Muscle of arm (tissue), 12 donors: ENCODE data around the gene ZNF75A. TPM values are rescaled to one million over a fixed set of nuclear protein-coding genes. Genes with fewer than 3 reads are reported as not detected.

ENCODE experiments used
- DNase-seq: peaks from one replicate; pipeline ENCODE4 v3.0.0-alpha.2; 2013
- polyA plus RNA-seq, 12 donors: library from polyadenylated mRNA; unstranded; fragments of 120-200 nt; gene quantifications; one replicate each; pipeline ENCODE4 v1.2.1, GENCODE V29; 2013; ENCODE audit not compliant: insufficient read length in 12 of 12

ZNF75A gene
- polyA plus RNA-seq, 12 donors: 19.6 to 54.6 (median 32.0) TPM; not detected in 1

- DNase-seq: no peak
Measured at GRCh38 chr16:3283543-3284447, 21.5 kb upstream of the ZNF75A start.

DNA sequence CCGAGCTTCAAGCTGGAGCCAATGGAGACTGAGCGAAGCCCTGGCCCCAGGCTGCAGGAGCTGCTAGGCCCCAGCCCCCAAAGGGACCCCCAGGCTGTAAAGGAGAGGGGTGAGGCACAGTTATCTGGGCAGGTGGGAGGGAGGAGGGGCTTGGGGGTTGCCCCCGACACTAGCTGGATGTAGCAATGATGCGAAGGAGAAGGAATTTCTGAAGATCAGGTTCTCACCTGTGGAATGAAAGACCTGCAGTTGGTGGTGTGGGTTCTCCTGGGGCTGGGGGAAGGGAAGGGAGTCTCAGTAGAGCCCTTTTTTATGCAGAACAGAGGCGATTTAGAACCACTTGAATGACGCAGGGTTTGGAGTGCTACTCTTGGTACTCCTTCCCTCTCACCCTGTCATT, 20.2 kb upstream of the ZNF75A start:
- DNase-seq: no peak

DNA sequence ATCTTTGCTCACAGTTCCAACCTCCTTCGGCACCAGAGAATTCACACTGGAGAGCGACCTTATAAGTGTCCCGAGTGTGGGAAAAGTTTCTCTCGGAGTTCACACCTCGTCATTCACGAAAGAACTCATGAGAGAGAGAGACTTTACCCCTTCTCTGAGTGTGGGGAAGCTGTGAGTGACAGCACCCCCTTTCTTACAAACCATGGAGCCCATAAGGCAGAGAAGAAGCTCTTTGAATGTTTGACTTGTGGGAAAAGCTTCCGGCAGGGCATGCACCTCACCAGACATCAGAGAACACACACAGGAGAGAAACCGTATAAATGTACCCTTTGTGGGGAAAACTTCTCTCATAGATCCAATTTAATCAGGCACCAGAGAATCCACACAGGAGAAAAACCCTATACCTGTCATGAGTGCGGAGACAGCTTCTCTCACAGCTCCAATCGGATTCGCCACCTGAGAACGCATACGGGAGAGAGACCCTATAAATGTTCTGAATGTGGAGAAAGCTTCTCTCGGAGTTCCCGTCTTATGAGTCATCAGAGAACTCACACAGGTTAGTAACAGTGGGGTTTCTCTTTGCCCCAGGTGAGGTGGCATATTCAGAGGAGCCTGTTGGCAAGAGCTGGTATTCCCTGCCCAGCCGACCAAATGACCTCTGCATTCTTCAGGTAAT, 15.2 kb upstream of the ZNF75A start:
- no peak for DNase-seq

DNA sequence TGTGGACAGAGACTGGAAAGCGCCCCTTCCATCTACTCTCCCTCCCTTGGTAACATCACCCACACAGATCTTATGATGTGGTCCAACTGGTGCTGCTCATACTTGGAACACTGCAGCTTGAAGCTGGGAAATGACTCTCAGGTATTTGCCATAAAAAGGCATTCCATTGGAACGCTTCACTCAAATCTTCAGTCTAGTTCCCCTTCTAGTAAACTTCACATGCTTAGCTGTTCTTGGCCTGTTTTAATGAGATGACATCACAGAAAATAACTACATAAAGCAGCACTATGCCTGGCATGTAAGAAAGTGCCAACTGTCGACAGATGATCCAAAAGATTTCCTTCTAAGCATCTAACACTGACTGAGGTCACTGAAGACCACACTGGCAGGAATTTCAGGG, 12.7 kb upstream of the ZNF75A start:
- DNase-seq: no peak

GRCh38 chr16:3295209-3295608, 10.1 kb upstream of the ZNF75A start:
- no peak for DNase-seq

DNA sequence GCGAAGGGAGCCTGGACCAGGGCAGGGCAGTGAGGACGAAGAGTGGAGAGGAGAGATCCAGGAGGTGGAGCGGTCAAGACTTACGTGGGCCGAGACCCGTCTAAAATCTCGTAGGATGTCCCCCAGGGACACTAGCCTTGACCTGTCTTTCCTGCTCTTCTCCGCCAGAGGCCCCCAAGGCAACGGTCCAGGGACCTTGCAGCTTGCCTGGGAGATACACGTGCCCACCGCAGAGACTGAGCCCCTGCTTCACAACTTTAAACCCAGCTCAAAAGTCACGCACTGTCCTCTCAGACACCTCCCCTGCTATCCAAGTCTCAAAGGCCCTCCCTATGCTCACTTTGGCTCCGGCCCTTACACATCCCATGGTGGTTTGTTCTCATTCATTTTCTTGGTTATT, 9.5 kb upstream of the ZNF75A start:
- no peak for DNase-seq

DNA sequence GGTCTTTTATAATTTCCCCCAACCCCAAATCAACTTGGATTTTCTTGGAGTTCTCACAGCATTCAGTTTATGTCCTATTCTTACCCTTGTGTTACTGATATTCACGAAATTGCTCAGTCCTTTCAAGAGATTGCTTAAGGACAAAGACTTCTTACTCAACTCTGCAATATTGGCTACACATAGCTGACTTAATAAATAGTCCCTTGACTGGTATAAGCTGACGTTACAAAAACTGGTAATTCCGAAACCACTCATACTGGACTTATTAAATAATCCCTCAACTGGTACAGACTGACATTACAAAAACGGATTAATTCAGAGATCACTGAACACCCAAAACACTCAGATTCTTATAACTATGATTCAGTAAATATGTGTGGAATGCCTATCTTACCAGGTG, 927 bp upstream of the ZNF75A start:
- no peak for DNase-seq

GRCh38 chr16:3306078-3306477, 781 bp downstream of the ZNF75A start:
- DNase-seq: no peak

DNA sequence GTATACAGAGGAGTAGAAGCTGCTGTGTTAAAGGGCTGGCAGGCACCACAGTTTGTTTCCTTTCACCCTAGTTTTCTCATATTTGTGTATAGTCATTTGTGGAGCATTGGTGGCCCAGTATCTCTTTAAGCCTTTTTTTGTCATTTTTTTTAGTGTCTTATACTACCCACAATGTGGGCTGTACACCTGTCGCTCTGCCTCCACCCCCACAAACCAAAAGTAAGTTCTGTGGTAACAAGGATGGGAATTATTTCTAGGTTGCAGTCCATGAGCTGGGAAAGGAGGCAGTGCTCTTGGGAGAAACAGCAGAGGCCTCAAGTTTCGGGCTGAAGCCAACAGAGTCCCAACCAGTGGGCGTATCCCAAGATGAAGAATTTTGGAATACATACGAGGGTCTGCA, 6.2 kb downstream of the ZNF75A start:
- no peak for DNase-seq

DNA sequence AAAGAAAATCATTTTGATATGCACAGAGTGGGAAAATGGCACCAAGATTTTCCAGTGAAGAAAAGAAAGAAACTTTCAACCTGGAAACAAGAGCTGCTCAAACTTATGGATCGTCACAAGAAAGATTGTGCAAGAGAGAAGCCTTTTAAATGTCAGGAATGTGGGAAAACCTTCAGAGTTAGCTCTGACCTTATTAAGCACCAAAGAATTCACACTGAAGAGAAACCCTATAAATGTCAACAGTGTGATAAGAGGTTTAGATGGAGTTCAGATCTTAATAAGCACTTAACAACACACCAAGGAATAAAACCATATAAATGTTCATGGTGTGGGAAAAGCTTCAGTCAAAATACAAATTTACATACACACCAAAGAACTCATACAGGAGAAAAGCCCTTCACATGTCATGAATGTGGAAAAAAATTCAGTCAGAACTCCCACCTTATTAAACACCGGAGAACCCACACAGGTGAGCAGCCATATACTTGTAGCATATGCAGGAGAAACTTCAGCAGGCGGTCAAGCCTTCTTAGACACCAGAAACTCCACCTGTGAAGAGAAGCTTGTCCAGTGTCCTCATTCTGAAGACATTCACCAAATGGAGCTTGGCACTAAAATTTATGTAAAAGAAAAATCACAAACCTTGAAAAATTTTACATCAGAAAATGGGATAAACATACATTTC, 12.2 kb downstream of the ZNF75A start:
- no peak for DNase-seq

- no peak for DNase-seq
Measured at GRCh38 chr16:3321816-3322215, 16.5 kb downstream of the ZNF75A start.

GRCh38 chr16:3327514-3327913, 22.2 kb downstream of the ZNF75A start:
- DNase-seq: no peak

DNA sequence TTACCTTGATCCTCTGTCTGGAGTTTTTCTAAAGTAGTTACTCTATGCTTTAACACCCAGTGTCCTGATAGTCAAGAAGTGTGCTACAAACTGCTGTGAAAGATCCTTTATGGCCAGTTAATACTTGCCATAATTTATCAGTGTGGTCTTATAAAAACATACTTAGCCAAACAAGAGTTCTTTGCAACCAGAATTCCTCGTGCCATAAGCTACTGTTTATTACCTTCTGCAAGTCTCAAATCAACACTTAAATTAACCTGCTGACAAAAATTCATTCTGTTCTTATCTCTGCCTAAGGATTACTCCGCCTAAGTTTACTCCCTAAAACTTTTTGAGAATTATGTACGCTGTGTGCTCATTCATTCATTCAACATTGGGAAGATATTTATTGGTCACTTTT, 22.8 kb downstream of the ZNF75A start:
- DNase-seq: no peak

- DNase-seq: no peak
Measured at GRCh38 chr16:3328643-3329042, 23.3 kb downstream of the ZNF75A start.

DNA sequence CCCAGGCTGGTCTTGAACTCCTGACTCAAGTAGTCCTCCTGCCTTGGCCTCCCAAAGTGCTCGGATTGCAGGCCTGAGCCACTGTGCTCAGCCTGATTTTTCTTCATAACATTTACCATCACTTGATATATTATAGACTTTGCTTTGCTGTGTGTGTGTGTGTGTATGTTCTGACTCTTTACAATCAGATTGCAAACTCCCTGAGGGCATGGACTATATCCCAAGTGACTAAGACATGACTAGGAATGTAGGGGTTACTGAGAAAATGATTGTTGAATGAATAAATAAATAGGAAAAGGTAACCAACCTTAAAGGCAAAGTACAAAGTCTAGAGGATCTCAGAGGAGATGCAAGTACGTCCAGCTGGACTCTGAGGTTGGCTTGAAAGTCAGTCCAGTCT, 40.7 kb downstream of the ZNF75A start:
- no peak for DNase-seq

DNA sequence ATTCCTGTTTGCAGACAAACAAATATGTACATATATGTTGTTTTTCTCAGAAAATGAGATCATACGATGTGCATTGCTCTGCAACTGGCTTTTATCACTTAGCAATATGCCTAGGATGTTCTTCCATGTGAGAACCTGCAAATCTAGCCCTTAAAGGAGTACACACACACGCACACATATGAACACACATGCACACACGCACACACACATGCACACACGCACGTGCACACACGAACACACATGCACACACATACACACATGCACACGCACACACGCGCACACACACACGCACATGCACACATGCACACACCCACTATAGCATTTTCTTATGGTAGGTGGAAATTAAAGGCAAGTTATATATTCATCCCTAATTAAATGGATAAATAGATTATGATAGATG, 42.3 kb downstream of the ZNF75A start:
- DNase-seq: no peak

DNA sequence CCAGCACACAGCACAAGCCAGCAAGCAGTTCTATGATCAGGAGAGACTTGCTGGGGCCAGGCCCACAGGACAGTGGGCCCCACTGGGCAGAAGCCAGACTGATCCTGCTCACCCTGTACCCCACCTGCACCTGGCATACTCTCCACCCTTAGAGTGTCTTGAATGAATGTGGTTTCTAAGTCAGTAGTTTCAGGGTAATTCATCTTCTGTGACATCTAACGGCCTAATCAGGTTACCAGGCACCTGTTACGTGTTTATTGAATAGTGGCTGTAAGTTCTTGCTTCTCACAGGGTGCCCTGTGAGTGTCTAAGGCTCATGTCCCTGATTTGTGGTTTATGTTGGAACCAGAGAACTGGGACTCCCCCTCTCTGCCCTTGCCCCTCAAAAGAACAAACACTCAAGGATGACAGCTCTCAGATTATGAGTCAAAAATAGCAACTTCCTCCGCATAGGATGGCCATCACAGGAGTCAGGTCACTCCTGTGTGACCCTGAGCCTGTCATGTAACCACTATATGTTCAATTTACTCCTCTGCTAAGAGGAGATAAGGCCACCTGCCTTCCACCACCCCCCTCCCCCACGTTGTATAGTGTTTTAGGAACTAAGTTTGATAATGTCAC, 43.4 kb downstream of the ZNF75A start:
- DNase-seq: no peak

DNA sequence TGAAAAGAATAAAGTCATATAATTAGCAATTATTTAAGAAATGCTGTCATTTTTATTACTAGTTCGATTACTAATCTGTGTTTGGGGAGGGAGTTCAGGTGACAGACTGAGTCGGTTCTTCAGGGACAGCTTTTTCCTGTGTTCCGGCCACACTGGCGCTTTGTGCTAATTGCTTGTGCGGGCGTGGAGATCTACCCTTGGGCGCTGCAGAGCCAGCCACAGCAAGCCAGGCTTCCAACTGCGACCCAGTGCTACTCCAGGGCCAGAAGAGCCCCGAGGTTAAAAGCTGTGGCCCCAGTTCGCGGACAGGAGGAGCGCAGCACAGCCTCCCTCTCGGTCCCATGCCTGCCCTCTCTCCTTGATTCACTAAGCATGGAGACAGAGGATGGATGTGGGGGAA, 43.9 kb downstream of the ZNF75A start:
- no peak for DNase-seq

GRCh38 chr16:3355589-3355988, 50.3 kb downstream of the ZNF75A start, which contains the start of gene OR2C1:
TSS of gene OR2C1 (plus strand) at chr16:3355889. CDS start at chr16:3355941, 52 bp downstream.
- DNase-seq: no peak

DNA sequence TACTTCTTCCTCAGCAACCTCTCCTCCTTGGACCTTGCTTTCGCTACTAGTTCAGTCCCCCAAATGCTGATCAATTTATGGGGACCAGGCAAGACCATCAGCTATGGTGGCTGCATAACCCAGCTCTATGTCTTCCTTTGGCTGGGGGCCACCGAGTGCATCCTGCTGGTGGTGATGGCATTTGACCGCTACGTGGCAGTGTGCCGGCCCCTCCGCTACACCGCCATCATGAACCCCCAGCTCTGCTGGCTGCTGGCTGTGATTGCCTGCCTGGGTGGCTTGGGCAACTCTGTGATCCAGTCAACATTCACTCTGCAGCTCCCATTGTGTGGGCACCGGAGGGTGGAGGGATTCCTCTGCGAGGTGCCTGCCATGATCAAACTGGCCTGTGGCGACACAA, 50.8 kb downstream of the ZNF75A start:
- no peak for DNase-seq

DNA sequence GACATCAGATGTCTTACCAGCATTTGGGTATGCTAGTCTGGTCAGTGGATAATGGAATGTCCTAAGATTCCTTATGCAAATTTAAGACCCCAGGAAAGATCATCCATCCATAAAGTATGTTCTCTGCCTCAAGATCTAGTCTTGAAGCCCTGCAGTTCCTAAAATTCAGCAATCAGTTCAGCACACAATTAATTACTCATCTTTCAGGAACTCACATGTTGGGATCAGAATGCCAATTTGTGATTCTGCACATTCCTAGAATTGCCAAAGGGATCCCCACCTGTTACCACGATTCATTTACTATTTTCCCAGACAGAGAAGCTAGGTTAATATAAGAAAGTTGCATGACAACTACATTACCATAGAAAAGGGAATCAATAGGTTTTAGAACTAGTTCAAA, 53.6 kb downstream of the ZNF75A start:
- no peak for DNase-seq

DNA sequence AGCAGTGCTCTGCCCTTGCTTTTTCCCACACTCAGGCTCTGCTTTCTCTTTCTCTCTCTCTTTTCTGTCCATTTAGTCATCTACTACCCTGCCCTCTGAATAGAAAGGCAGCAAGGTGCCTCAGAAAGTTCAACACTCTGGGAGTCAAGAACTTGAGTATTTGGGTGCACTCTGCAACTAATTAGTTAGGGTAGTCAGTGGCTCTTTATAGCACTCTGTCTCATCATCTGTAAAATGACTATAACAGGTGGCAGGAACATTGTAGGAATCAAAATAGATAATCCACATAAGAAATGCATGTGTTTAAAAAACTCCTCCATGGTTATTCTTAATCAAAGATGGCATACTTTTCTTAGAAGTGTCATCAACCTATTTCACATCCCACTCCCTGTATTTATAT, 57.6 kb downstream of the ZNF75A start:
- no peak for DNase-seq
